Stimulated activated CD4-positive, alpha-beta T cell treated with anti-CD3 and anti-CD28 coated beads, Interleukin-12 subunit alpha, Interleukin-12 subunit beta, amount 100 ng/mL, for 48 hours (primary cell): ENCODE results near the gene TLE6.
"Not testable (repeated sequence)": the region's sequence is repeated elsewhere in the genome, so short reads cannot be mapped to it uniquely, and the experiment has no call there.

Source experiments
- DNase-seq, 3 donors: peaks; one replicate each; pipeline ENCODE4 v3.0.0-alpha.2; 2020; ENCODE audit warnings: low read depth in 2 of 3, low spot score in 1 of 3

The TLE6 gene

DNA sequence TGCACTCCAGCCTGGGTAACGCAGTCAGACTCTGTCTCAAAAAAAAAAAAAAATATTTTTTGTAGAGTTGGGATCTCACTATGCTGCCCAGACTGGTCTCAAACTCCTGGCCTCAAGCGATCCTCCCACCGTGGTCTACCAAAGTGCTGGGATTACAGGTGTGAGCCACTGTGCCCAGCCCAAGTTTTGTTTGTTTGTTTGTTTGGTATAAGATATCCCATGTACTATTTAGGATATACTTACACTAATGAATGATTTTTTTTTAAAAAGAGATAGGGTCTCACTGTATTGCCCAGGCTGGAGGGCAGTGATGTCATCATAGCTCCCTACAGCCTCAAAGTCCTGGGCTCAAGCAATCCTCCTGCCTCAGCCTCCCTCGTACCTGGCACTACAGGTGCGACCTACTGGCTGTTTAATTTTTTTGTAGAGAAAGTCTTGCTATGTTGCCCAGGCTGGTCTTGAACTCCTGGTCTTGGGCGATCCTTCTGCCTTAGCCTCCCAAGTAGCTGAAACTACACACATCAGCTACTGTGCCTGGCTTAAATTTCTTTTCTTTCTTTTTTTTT, 24.0 kb downstream of the TLE6 start:
- DNase-seq, result no peak

DNA sequence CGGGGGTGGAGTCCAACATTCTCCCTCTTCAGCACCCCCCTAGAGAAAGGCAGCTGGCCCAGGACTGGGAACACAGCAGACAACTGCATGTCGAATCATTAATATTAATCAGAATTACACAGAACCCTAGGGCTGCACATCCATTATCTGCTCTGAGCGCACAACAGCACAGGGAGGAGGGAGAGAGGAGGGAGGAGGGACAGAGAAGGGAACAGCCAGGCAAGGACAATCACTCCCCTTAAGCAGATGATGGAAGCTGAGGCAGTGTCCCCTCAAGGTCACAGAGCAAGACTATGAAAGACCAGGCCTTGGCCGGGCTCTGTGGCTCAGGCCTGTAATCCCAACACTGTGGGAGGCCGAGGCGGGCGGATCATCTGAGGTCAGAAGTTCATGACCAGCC, 25.7 kb downstream of the TLE6 start:
- no peak for DNase-seq

DNA sequence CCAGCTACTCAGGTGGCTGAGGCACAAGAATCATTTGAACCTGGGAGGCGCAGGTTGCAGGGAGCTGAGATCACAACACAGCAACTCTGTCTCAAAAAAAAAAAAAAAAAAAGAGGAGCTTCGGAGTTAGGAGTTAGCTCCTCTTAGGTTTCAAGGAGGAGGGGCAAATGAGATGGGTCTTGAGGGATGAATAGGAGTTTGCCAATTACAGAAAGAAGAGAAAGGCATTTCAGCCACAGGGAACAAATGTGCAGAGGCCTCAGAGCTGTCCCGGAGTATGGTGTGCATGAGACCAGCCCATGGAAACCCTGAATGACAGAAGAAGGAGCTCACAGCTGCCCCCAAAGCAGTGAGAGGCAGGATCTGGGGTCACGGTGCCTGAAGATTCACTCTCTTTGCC, 27.2 kb downstream of the TLE6 start:
- no peak for DNase-seq

DNA sequence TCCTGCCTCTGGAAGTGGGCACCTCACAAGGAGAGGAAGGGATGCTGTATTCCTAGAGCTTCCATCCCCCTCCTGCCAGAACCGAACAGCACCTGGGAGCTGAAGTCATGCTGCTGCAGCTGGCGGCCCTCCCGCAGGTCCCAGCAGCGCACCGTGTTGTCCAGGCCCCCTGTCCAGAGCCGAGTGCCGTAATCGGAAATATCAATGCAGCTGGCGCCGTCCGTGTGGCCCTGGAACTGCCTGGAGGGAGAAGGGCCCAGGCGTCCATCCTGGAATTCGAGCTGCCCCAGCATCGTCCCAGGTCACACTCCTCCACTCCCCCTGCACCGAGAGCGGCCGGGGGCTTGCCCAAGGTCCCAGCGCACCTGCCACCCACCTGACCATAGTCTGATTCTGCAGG, 28.0 kb downstream of the TLE6 start:
- DNase-seq, result no peak

DNA sequence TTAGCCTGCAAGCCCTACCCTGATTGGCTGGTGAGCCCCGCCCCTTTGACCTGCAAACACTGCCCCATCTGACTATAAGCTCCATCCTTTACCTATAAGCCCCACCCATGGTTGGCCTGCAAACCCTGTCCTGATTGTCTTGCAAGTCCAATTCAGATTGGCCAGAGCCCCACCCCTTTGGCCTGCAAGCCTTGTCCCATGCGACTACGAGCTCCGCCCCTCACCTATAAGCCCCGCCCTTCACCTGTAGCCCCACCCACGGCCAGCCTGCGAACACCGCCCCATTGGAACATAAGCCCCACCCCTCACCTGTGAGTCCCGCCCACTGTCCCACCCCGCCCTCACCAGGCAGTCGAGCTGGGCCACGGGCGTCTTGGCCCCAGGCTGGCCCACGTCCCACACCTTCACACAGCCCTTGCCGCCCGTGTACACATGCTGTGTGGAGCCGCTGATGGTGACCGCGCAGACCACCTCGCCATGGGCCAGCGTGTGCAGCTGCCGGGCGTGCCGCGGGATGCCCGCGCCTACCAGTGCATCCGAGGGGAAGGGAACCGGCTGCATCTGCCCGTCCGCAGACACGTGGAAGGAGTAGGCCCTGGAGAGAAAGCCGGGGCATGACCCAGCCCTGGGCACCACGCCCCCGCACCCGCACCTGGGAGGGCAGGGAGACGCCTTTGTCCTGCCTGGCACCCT, 28.9 kb downstream of the TLE6 start:
- DNase-seq, result peak in 2 of 3 donors; percentile 15 to 25

DNA sequence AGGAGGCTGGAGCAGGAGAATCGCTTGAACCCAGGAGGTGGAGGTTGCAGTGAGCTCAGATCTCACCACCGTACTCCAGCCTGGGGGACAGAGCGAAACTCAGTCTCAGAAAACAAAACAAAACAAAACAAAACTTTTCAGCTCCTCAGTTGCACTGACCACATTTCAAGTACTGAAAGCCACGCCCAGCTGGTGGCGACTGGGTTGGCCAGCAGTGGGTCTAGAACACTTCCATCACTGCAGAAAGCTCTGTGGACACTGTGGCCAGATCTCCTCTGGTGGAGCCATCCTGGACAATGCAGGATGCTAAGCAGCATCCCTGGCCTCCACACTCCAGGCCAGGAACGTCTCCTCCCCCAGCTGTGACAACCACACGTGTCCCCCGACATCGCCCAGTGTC, 30.6 kb downstream of the TLE6 start:
- no peak for DNase-seq

DNA sequence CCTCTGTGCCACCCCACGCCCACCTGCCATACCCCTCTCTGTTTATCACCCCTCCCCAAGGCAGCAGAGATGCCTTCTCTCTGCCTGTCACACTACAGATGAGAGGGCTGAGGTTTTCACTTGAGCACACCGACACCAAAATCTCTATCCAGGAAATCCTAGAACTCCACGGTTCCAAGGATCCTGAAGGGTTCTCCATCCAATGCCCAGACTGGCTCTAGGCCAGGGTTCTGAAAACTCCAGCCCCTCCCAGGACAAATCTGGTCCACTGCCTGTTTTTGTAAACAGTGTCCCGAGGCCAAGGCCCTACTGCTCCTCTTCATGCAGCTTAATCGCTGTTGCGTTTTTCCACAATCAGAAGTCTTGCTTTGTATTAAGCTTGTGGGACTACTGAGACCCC, 31.6 kb downstream of the TLE6 start:
- no peak for DNase-seq

DNA sequence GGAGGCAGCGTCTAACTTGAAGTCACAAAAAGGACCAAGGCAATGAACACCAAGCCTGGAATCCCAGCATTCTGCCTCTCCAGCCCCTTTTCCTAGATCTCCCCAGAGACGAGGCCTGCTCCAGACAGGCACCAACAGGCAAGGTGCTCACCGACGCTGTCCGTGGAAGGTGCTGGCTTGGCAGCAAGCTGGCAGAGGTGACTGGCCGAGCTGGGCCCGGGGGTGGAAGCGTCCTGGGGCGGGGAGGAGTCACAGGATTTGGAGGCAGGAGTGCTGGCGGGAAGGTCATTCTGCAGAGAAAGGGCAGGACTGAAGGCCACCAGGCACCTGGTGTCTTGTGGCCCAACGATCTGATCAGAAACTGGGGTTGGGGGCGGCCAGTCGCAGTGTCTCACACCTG, 33.5 kb downstream of the TLE6 start:
- no peak for DNase-seq

DNA sequence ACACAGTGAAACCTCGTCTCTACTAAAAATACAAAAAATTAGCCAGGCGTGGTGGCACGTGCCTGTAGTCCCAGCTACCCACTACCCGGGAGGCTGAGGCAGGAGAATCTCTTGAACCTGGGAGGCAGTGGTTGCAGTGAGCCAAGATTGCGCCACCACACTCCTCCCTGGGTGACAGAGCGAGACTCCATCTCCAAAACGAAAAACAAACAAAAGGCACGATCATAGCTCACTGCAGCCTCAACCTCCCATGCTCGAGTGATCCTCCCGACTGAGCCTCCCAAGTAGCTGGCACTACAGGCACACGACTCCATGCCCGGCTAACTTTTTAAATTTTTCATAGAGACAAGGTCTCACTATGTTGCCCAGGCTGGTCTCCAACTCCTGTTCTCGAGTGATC, 34.7 kb downstream of the TLE6 start:
- DNase-seq, result not testable (repeated sequence)

DNA sequence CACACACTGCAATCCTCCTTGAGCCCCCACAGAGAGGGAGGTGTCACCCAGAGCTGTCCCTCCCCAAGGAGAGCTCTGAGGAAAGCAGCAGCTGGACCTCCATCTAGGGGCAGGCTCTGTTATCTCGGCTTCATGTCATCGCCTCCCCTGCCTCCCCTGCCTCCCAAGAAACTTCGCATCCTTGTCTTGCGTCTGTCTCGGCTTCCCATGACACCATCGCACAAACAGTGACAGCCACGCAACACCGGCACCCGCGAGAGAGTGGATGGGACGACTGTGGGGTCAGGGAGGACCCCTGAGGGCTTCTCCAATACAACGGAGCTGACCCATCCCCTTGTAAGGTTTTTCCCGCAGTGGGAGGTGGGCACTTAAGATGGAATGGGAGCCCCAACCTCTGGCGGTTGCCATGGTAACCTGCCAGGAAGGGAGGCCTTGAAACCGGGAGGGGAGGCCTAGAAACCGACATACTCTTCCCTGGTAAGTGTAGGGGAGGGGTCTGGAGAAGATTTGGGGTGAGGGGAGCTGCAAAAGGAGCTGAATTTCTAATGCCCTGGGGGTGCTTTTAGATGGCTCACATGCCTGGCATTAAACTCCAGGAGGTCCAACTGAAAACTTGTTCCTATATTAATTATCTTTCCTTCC, 35.4 kb downstream of the TLE6 start:
- DNase-seq, result no peak

DNA sequence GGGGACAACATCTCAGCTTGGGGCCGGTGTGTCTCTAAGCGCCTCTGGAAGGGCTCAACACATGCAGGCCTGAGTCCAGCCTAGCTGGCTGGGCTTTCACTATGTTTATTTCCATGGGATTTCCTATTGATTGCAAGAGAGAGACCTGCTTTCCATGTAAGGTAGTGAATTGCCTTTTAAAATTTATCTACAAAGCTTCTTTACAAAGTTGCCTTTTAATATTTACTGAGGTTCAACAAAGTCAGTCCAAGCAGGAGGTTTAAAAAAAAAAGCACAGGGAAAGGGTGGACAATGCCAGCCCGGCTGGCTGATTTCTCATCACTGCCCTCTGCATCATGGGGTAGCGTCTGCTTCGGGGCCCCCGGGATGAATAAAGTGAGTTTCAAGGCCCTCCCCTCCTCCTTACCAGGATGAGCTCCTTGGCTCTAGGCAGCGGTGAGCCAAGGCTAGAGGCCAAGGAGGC, 35.9 kb downstream of the TLE6 start:
- DNase-seq, result no peak

DNA sequence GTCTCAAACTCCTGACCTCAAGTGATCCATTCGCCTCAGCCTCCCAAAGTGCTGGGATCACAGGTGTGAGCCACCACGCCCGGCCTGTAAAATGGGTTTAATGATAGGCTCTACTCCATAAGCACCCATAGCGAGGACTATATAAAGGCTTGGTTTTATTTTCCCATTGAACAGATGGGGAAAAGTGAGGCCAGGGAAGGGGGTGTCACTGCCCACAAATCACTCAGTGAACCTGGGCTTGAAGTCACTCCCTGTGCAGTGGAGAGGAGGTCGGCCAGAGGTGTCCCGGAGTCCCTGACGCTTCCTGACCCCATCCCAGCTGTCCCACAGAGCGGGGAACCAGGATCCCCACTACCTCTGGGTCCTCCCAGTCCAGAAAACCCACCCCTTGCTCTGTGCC, 36.8 kb downstream of the TLE6 start:
- DNase-seq, result no peak

DNA sequence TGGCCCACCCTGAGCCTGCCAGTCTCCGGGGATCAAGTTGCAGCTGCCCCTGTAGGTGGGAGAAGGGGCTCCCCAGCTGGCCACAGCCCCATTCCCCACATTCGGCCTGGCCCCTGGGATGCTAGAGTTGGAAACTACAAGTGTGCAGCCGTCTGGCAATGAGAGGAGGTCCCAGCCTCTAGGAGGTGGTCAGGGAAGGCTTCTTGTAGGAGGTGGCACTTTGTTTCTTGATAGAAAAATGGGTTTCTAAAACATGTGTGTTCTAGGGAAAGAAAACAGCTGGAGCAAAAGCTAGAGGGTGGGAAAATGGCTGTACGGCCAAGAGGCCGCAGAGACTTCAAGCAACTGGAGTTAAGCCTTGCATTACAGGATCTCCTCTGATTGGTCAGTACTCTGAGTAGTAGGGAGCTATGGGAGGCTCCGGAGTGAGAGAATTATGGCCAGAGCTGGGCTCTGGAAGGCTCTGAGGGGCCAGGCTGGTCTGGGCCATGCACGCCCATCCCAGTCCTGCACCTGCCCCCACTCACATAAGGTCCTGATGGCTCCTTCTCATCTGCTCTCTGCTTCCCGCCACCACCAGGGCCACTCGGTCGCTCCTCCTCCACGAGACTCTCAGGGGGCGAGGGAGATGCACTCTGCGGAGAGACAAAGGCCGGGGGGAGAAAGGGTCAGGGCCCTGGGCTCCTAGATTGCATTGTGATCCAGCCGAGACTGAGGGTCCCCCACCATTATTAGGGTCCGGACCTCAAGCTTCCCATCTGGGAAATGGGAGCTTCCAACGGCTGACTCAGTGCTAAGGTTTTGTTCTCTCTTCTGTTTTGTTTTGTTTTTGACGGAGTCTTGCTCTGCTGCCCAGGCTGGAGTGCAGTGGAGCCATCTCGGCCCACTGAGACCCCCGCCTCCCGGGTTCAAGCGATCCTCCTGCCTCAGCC, 38.0 kb downstream of the TLE6 start:
- no peak for DNase-seq

DNA sequence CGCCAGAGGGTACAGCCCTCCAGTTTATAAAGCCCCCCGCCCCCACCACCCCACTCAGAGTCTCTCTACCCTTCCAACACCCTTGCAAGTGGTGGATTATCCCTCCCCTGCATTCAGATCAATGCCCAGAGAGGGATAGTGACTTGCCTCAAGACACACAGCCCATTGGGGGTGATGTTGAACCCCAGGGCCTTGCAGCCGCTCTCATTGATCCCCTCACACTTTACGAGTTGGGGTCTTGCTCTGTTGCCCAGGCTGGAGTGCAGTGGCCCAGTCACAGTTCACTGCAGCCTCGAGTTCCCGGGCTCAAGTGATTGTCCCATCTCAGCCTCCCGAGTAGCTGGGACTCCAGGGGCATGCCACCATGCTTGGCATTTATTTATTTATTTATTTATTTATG, 40.6 kb downstream of the TLE6 start:
- DNase-seq, result no peak

DNA sequence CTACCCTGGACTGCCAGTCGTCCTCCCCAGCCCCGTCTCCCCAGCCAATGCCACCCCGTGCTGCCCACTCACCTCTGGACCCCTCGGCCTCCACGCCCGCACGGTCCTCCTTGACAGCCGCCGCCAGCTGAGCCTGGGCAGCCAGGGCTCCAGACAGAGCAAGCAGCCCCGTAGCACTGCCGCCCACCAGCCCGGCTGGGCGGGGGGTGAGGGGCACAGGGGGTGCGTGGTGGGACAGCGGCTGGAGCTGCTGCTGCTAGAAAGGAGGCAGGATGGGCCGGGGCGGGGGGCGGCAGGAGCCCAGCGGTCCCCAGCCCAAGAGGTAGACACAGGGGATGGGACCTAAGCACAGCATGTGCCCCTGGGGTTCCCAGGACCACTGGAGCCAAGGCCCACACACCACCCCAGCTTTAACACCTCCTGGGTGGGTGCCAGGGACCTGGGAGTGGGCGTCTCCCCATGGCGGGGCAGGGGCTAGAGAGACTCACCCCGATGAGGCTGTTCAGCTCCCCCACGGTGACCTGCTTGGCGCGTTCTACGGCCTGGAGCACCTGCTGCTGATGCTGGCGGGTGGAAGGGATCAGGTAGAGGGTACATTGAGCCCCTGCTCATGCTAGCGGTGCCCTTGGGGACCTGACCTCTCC, 42.0 kb downstream of the TLE6 start:
- DNase-seq, result no peak

DNA sequence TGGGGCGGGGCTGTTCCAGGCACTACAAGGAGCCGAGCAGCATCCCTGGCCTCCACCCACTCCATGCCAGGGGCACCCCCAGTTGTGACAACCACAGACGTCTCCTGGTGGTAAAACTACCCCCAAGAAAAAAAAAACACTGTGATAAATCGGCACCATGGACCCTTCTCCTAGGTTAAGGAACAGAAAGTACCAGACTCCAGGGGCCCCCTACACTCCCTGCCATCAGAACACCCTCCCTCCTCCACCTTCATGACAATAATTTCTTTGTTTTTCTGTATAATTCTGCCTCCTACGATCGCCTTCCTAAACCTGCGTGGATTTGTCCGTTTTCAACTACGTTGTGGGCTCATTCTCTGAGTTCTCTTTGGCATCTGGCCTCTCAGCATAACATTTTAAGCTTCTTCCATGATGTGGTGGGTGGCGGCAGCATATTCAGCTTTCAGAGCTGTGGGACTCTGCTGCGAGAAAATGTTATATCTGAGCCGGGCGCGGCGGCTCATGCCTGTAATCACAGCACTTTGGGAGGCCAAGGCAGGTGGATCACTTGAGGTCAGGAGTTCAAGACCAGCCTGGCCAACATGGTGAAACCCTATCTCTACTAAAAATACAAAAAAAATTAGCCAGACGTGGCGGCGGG, 43.1 kb downstream of the TLE6 start:
- no peak for DNase-seq

DNA sequence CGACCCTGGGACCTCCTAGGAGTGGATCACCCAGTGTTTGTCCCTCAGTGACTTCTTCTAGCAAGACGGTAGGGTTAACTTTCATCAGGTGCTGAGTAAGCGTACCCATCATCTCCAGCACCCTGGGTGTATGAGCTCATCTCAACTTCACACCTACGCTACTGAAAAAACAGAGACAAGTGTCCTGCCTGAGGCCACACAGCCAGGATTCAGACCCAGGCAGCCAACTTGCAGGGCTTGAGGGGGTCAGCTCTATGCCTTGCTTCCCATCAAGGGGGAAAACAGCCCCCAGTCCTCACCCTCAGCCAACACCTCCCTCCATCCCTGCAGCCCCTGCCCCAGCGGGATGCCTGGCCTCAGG, 47.1 kb downstream of the TLE6 start:
- DNase-seq, result peak in 1 of 3 donors; percentile 35

DNA sequence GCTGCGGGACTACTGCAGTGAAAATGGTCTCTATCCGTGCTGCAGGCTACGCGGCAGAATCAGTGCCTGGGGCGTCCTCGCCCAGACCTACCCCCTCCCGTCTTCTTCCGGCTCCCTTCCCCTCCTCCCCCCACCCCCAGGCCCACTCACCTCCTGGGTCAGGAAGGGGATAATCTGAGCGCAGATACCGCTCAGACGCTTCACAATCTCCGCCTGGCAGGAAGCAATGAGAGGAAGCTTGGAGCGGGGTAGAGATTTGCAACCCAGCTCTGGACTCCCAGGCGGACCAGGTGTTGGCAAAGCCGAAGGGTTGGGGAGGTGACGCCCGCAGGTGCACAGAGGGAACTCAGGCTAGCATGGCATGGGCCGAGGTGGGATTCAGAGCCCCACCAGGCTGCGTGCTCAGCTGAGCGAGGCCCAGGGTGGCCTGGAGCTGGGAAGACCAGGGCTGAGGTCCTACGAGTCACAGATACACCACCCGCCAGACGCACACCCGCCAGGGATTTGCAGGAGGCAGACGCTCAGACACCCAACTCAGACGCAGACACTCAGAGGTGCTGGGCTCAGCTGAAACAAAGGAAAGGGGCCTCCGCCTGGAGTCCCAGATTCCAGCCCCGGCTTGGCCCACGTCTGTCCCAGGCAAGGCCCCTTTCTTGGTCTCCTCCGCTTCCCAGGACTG, 47.6 kb downstream of the TLE6 start:
- DNase-seq, result no peak

DNA sequence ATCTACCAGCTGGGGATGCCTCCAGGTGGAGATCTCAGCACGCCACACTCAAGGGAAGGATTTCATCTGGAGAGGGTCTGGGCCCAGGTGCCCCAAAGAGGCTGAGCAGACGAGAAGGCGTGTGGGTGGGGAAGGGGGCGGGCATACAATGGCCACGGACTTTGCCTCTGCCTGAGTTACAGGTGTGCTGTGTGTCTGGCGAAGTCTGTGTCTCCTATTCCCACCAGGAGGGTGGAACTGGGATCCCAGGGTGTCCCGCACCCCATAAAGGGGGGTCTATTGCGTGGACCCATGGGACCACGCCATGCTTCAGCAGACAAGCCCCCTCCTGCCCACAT, 48.2 kb downstream of the TLE6 start:
- no peak for DNase-seq

DNA sequence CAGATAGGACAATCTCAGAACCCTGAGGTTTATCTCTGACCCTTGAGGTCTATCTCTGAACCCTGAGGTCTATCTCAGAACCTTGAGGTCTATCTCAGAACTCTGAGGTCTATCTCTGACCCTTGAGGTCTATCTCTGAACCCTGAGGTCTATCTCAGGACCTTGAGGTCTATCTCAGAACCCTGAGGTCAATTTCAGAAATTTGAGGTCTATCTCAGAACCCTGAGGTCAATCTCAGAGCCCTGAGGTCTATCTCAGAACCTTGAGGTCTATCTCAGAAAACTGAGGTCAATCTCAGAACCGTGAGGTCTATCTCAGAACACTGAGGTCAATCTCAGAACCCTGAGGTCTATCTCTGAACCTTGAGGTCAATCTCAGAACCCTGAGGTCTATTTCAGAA, 49.4 kb downstream of the TLE6 start:
- no peak for DNase-seq
